Measurements from ENCODE around the gene PHACTR2.

GRCh38 chr6:143657809-143658208 is 20.0 kb upstream of the PHACTR2 start:
- TF ChIP-seq POLR2A (IDR thresholded peaks at IDR 0.05) = no peak
- TF ChIP-seq CTCF (IDR thresholded peaks at IDR 0.05) = no peak
